Measurements from ENCODE around the gene INA.

DNA sequence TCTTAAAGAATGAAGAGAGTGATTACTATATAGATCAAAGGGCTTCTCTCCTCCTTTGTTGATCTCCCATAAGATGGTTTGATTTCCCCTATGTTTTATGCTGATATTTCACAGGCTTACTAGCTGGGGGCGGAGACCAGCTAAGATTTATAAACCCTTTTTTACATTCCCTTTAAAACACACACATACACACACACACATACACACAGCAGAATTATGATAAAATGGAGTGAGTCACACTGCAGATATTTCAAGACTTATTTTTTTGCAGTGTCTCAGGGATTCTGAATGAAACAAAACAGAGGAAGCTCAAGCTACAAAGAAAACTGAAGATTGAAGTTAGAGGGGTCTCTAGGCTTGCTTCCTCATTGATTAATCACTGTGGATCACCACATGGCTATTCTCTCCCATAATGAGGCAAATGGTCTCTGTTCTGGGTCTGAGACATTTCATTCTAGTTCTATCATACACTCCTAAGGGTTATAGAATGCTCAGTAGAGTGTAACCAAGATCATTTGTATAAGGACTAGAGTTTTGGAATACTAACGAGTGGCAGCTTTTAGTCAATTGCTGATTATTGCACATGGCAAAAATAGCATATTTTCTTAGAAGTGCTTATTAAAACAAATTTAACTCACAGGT lies 18.6 kb downstream of the INA start:
- no peak for TF ChIP-seq POLR2A (IDR thresholded peaks at IDR 0.05)
- no peak for TF ChIP-seq CTCF (IDR thresholded peaks at IDR 0.05)
